ENCODE data around the gene DNAJC9.

GRCh38 chr10:73225518-73225917 lies 21.5 kb downstream of the DNAJC9 start:
- TF ChIP-seq CTCF (IDR thresholded peaks at IDR 0.05; ENCODE audit: borderline replicate concordance, extremely low read depth, low read length, poor library complexity, severe bottlenecking) (no peak), EZH2 (IDR thresholded peaks at IDR 0.05; ENCODE audit: borderline replicate concordance, low read depth, low read length, severe bottlenecking) (no peak)

Measured in DND-41 (cell line).